ENCODE measurements around the gene S100A7. TPM values are rescaled to one million over a fixed set of nuclear protein-coding genes. Genes with fewer than 3 reads are reported as not detected.

S100A7 gene
- total RNA-seq, result not detected in 2 replicates

DNA sequence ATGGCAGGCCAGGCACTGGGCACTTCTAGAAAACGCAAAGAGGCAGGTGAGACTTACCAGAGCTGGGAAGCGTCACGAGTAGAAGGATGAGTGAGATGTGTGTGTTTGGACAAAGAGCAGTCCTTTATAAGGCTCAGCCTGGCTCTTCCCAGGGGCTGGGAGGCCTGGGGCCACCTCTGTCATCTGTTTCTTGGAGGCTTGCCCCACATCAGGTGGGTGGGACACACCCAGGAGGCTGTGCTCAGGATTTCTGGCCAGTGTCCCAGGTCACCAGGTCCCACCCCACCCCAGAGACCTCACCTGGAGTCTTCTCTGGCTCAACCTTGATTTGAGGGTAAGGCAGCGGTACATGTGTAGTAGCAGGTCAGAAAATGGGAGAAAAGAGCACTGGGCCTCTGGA, at the start of gene S100A7:
Gene S100A7 (minus strand): TSS at position 101 of the 400 bp plus-strand sequence. CDS start 1,638 bp downstream, outside the sequence.

GRCh38 chr1:153415850-153416570, 44.4 kb downstream of the S100A7 start, which contains the start of gene S100A7A:
Gene S100A7A (plus strand): TSS chr1:153416520. CDS start chr1:153418083, 1,563 bp downstream.

Other genes starting within 250 kb of the S100A7 start
- gene PRR9, start 243.1 kb downstream of the S100A7 start, total RNA-seq, result not detected in 2 replicates
- gene LORICRIN, start 201.0 kb downstream of the S100A7 start, total RNA-seq, result not detected in 2 replicates
- not detected in 2 replicates for gene PGLYRP3, start 147.7 kb downstream of the S100A7 start, total RNA-seq
- not detected in 2 replicates for gene PGLYRP4, start 111.8 kb downstream of the S100A7 start, total RNA-seq
- 0.19 TPM in 1 of 2 replicates, not detected in the other for gene S100A9, start 102.8 kb downstream of the S100A7 start, total RNA-seq
- not detected in 2 replicates for gene S100A12, start 85.0 kb downstream of the S100A7 start, total RNA-seq
- not detected in 2 replicates for gene S100A8, start 69.6 kb downstream of the S100A7 start, total RNA-seq
- not detected in 2 replicates for gene S100A7A, start 44.1 kb downstream of the S100A7 start, total RNA-seq
- gene S100A6, start 75.3 kb upstream of the S100A7 start, total RNA-seq, result 2,220 and 2,797 TPM in 2 replicates
- 0.26 and 0.62 TPM in 2 replicates for gene S100A5, start 80.3 kb upstream of the S100A7 start, total RNA-seq
- gene S100A4, start 85.2 kb upstream of the S100A7 start, total RNA-seq, result 462 and 473 TPM in 2 replicates
- gene S100A3, start 88.6 kb upstream of the S100A7 start, total RNA-seq, result 8.1 and 13.3 TPM in 2 replicates
- 2.4 and 4.0 TPM in 2 replicates for gene S100A2, start 105.2 kb upstream of the S100A7 start, total RNA-seq
- 250 and 256 TPM in 2 replicates for gene S100A16, start 152.5 kb upstream of the S100A7 start, total RNA-seq
- 0.25 and 0.26 TPM in 2 replicates for gene S100A14, start 155.7 kb upstream of the S100A7 start, total RNA-seq
- 239 and 295 TPM in 2 replicates for gene S100A13, start 166.9 kb upstream of the S100A7 start, total RNA-seq
- gene S100A1, start 167.8 kb upstream of the S100A7 start, total RNA-seq, result 0.19 TPM in 1 of 2 replicates, not detected in the other
- 27.0 and 30.2 TPM in 2 replicates for gene CHTOP, start 173.4 kb upstream of the S100A7 start, total RNA-seq
- 63.5 and 64.7 TPM in 2 replicates for gene SNAPIN, start 198.1 kb upstream of the S100A7 start, total RNA-seq
- 137 and 150 TPM in 2 replicates for gene ILF2, start 210.3 kb upstream of the S100A7 start, total RNA-seq
- 1.2 and 1.9 TPM in 2 replicates for gene NPR1, start 218.0 kb upstream of the S100A7 start, total RNA-seq

Data from aortic smooth muscle cell (primary cell).